GM19397 (cell line): ENCODE results near the gene CHRM2.

Experiments used
- ATAC-seq: cut with Tn5 transposase; IDR thresholded peaks from one replicate; pipeline ENCODE4 v1.9.1; 2021; ENCODE audit warnings: mild to moderate bottlenecking, moderate library complexity; ENCODE audit not compliant: unreplicated experiment

Gene CHRM2

DNA sequence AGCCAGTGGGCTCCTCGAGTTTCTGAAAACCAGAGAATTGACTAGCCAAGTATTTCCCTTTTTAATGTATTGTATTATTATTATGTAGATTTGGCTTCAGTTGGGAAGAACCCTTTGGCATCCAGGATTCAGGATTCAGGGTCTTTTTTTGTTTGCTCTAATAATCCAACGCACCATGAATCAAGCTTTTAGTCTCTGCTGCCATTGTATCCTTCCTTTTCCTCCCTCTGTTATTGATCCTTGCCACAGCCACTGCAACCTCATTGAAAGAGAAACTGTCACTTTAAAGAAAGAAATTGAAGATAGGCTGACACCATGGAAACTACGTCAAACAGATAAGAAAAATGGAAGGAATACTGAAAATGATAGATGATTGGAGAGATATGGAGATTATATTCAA lies 150.0 kb downstream of the CHRM2 start:
- no peak for ATAC-seq

DNA sequence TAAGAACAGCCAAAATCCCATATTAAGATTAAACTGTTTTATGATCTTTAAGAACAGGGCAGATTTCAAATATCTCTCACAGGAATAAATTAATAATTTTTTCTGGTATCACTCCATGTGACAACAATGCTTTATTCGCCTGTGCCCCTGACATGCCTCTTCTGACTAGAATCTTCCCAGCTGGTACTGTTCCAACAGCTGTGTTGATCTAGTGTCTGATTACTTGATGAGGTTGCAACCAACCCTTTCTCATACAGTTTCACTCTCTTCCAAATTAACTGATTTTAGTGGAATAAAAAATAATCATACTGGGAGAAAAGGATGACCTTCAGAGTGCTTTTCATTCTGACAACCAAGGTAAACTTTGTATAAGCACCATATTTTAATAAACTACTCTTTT lies 151.9 kb downstream of the CHRM2 start:
- ATAC-seq: no peak

- ATAC-seq: no peak
These were observed 157.2 kb downstream of the CHRM2 start for GRCh38 chr7:137025469-137026175.

- no peak for ATAC-seq
These were observed 157.7 kb downstream of the CHRM2 start for GRCh38 chr7:137026176-137026500.

GRCh38 chr7:137032436-137032835 lies 164.0 kb downstream of the CHRM2 start:
- no peak for ATAC-seq

DNA sequence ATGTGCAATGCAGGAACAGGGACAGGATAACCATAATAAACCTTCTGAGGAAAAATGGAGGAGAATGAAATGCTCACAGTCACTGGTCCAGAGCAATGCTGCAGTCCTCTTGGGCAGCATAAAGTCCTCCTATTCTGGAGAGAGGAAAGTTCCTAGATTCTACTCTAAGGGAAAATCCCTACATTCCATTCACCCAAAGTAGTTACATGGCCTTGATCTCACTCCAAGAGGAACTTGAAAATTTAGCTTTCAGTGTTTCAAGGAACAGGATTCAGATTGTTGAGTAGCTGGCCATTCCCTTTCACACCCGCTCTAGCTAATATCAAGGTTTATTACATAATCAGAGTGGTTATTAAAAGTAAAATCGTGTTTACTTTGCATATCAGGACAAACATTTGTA lies 168.3 kb downstream of the CHRM2 start:
- no peak for ATAC-seq

DNA sequence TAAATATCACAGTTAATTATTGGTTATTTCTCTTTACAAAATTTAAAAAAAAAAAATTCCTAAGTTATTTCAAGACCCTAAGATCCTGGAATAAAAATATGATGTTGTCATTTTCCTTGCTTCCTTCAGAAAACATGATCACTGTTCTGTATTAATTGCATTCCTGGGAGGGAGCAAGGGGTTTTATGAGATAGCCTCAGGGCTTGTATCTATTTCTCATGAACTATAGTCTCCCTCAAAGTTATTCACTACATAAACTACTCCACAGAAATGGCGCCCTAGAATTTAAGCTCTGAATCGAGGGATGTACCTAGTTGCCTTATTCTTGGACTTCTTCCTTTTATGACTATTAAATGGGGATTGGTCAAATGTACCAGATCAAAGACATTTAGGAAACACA lies 170.3 kb downstream of the CHRM2 start:
- ATAC-seq: no peak

DNA sequence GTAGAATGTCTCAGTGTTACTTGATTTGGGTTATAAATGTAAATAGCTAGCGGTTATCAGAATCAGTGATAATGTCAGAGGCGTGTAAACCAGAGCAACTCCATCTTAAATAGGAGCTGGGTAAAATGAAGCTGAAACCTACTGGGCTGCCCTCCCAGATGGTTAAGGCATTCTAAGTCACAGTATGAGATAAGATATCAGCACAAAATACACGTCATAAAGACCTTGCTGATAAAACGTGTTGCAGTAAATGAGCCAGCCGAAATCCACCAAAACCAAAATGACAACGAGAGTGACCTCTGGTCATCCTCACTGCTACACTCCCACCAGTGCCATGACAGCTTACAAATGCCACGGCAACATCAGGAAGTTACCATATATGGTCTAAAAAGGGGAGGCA lies 172.3 kb downstream of the CHRM2 start:
- no peak for ATAC-seq

- ATAC-seq: no peak
These were observed 177.1 kb downstream of the CHRM2 start for GRCh38 chr7:137045573-137045972.

GRCh38 chr7:137069249-137069963 lies 201.0 kb downstream of the CHRM2 start:
- ATAC-seq: no peak
